GM18502 (cell line): ENCODE results near the gene NQO2.

Source experiments
- ATAC-seq: cut with Tn5 transposase; IDR thresholded peaks from one replicate; pipeline ENCODE4 v1.9.1; 2021; ENCODE audit warnings: mild to moderate bottlenecking; ENCODE audit not compliant: unreplicated experiment, poor library complexity

The NQO2 gene

DNA sequence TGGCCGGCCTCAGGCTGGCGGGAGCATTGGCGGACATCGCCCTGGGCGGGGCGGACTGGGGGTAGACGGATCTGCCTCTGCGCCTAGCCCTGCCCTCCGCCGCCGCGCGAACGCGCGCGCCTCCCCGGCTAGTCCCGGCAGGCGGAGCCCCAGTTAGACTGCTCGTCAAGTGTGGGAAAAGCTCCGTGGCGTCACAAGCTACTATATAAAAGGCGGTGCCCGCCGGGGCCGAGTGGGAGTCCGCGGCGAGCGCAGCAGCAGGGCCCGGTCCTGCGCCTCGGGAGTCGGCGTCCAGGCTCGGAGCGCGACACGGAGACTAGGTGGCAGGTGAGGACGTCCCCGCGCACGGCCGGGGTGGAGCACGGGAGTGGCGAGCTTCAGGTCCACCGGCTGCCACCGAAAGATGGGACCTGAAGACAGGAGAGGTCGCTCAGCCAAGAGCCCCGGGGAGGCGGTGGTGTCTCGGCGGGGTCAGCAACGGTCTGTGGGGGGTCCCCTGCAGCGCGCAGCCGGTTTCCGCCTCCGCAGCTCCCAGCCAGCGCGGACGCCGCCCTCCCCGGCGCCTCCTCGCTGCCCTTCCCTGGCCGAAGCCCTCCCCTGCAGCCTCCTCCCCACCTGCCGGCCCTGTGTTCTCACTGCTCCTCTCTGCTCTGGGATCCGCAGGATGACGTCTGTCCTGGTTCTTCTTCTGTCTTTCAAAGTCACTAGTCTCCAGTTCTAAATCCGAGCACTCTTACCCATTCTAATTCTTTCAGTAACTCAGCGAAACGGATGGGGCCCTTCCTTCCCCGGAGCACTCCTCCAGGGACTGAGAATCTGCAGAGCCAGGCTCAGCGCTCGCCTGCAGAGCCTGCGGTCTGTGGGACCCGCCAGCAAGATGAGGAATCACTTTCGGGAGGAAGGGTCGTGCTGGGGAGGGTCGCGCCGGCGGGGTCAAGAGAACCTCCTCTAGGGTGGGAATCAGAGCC lies 64.3 kb downstream of the NQO2 start:
- peak; percentile 71 for ATAC-seq

DNA sequence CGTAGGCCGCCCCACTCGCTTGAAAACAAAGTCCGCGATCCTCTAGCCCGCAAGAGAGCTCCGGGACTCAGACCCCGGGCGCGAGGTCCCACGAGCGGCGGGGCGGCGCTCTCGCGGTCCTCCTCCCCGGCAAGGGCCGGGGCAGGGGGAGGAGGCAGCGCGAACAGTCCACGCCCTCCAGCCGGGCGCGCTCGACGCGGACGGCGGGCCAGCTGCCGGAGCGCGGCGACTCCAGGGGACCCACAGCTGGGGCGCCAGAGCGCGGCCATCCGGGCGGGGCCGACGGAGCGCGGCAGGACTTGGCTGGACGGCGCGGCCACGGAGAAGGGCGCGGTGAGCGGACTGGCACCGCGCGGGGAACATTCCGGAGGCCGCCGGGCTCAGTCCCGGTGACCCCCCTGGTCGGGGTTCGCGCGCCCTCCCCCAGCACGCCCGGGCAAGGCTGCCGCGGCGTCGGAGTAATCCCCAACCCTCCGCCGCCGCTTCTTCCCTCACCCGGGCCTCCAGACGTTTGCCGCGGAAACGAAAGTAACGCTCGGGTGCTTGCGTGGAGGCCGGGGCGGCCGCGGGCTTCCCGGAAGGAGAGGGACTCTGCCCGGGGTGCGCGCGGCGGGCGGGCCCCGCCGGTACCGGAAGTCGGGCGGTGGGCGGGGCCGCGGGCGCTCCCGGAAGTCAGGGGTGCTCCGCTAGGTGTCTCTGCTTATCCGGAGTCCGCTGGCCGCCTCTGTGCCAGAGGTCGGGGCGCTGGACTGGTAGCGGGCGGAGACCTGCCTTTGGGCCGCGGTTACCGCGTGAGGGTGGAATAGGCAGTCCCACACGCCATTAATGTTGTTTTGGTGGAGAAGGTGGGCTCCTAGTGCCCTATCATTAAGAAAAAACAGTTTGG lies 68.9 kb downstream of the NQO2 start, which contains the start of gene RIPK1:
TSS of gene RIPK1 (plus strand) at position 166 of the 886 bp plus-strand sequence. CDS start 8,330 bp downstream, outside the sequence.
- ATAC-seq, result peak; percentile 81
